Measurements from ENCODE around the gene FAM3C.

GRCh38 chr7:121404348-121404747 lies 8.2 kb upstream of the FAM3C start:
- no peak for TF ChIP-seq CTCF (IDR thresholded peaks at IDR 0.05)
- TF ChIP-seq POLR2A (IDR thresholded peaks at IDR 0.05) = no peak
- no peak for TF ChIP-seq EP300 (IDR thresholded peaks at IDR 0.05)

Data from gastroesophageal sphincter (tissue), 3 donors.